Measurements from ENCODE around the gene SPCS1.
A peak's percentile ranks its signal among the peaks of the same experiment; 100 is the strongest.

Gene SPCS1

DNA sequence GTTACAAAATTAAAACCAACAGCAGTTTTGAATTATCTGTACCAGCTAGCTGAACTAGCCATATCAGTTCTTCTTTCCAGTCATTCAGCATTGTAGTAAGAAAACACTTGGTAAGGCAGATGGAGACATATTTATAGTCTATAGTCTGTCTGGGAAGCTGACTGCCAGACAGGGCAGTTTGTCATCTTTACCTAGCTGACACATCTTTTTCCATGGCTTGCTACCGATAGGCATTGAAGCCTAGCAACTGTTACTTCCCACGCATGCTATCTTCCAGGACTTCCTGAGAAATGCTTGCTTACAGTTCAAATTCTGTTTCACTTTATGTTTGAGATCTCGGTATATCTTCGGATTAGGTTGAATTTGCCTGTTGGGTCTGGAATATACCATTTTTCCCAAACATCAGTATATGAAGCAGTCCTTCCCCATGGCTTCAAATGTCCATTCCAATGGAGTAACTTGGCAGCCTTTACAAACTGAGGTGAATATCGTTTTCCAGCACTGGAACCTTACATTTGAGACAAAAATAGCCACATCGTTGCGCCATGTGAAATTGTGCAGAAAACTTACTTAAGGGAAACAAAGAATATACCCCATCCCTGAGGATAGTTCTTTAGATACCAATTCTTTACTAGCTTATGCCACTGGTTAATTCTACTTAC, 11.2 kb upstream of the SPCS1 start:
- H3K4me3 ChIP-seq (ENCODE audit: low read depth, low read length), result no peak overlapping the region
- TF ChIP-seq, protein P1, sequence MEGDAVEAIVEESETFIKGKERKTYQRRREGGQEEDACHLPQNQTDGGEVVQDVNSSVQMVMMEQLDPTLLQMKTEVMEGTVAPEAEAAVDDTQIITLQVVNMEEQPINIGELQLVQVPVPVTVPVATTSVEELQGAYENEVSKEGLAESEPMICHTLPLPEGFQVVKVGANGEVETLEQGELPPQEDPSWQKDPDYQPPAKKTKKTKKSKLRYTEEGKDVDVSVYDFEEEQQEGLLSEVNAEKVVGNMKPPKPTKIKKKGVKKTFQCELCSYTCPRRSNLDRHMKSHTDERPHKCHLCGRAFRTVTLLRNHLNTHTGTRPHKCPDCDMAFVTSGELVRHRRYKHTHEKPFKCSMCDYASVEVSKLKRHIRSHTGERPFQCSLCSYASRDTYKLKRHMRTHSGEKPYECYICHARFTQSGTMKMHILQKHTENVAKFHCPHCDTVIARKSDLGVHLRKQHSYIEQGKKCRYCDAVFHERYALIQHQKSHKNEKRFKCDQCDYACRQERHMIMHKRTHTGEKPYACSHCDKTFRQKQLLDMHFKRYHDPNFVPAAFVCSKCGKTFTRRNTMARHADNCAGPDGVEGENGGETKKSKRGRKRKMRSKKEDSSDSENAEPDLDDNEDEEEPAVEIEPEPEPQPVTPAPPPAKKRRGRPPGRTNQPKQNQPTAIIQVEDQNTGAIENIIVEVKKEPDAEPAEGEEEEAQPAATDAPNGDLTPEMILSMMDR (IDR thresholded peaks at IDR 0.05; ENCODE audit: borderline replicate concordance, insufficient read depth, low read depth, low read length), result no peak

DNA sequence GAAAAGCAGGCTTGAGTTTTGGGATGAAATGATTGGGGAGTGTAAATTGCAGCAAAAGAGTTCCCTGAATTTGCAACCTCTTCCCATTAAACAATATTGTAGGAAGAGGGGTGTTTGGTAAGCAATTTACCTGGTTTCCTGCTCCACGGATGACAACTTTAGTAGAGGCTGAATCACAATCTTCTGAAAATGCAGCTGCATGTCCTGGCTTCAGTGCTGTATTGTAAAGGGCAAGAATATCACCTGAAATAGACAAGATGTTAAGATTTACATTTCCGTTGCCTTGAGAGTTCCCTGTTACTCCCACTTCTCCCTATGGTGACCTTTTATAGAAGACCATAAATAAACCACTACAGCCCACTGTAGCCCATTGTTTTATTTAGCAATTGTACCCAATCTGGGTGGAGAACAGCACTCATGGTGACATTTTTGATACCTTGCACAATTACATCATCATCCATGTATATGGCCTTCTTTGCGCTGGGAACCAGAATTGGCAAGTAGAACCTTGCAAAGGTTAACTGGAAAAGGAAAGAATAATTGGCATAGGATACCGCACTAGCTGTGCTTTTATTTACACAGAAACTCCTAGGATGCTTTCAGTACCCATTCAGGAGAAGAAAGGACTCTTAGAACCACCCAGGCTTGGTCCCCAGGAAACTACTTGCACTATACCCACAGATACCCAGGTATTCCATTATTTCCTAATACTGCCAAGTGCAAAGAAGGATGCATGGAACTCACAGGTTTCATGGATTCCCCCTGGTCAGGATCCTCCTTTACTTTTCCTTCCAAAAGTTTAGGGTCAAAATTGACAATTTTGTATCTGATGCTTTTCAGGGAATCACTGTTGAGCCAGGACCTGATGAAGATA, 9.9 kb upstream of the SPCS1 start:
- TF ChIP-seq, protein P1 (IDR thresholded peaks at IDR 0.05; ENCODE audit: borderline replicate concordance, insufficient read depth, low read depth, low read length), result no peak
- H3K4me3 ChIP-seq (ENCODE audit: low read depth, low read length), result no peak overlapping the region

DNA sequence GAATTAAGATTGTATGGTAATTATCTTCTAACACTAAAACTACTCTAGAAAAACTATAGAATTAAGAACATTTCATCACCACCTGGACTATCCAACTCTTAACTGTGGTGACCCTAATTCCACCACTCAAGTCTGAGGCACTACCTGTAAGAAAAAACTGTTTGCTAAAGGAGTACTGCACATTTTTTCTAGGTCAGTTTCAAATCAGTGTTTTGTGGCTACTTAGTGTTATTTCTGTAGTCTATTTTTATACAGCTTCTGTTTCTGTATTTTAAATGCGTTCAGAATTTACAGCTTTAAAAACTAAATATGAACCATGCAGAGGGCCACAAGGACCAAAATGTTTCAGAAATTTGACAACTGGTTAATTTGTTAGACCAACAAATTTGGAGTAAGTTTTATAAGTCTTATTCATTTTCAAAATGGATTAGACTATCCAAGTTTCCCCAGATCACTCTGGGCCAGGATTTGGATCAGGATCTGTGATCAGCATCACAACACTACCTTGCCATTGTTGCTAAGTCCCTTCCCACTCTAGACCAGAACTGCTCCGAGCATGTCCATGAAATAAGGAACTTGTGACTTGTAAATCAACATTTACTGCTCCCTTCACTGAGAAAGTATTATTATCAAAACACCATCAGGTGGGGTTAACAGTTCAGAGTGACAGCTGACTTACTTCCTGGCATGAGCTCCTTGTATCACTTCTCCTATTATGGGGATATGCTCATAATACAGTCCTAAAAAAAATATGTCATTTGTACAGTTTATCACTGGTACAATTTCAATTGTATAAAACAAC, 8.9 kb upstream of the SPCS1 start:
- TF ChIP-seq, protein P1 (IDR thresholded peaks at IDR 0.05; ENCODE audit: borderline replicate concordance, insufficient read depth, low read depth, low read length), result no peak
- H3K4me3 ChIP-seq (ENCODE audit: low read depth, low read length), result no peak overlapping the region

GRCh38 chr3:52697632-52697965, 8.3 kb upstream of the SPCS1 start:
- no peak overlapping the region for H3K4me3 ChIP-seq (ENCODE audit: low read depth, low read length)
- TF ChIP-seq, protein P1 (IDR thresholded peaks at IDR 0.05; ENCODE audit: borderline replicate concordance, insufficient read depth, low read depth, low read length), result no peak

DNA sequence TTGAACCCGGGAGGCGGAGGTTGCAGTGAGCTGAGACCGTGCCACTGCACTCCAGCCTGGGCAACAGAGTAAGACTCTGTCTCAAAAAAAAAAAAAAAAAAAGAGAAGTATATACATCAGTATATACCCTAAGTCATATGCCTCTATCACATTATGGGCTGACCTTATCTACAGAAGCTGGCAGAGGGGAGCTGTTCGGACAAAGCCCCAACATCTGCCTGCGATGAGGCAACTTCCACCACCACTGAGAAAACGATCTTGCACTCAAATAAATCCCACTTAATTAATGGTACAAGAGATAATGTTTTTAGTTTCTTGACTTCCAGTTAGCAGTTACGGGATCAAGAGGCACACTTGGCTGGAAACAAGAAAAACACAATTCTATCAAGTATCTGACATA, 2.6 kb upstream of the SPCS1 start:
- TF ChIP-seq, protein P1 (IDR thresholded peaks at IDR 0.05; ENCODE audit: borderline replicate concordance, insufficient read depth, low read depth, low read length), result no peak
- no peak overlapping the region for H3K4me3 ChIP-seq (ENCODE audit: low read depth, low read length)

DNA sequence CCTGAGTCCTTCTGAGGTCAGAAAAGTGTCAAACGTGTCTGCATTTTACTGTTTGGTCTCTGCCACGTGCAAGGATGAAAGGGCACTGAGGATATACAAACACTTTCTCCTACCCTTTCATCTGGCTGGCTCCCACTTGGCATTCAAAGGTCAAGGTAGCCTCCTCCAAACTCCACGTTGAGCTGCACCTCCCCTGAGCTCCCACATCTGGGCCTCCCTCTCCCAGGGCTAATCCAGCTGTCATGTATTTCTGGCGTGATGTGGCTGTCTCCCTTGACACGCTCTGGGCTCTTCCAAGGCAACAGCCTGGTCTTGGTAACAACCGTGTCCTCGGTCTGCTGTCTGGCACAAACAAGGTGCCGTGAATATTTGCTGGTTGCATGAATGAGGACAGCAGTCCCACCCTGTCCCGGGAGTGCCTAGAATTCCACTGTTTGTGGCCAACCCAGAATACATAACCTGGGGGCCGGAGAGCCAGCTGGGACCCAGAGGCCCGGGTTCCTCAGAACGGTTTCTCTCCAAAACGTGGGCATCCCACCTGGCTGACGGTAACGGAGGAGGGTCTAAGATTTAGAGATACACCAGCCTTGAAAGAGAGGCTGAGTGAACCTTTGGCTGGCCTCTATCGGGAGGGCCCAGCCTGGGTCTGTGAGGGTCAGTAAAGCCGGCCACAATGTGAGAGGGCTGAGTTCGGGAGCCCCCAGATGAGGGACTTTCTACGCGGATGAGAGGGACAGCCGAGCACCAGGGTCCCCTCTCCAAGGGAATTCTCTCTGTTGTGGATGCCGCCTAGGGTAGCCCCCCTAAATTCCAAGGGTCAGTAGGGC, 1.1 kb upstream of the SPCS1 start:
- TF ChIP-seq, protein P1 (IDR thresholded peaks at IDR 0.05; ENCODE audit: borderline replicate concordance, insufficient read depth, low read depth, low read length), result no peak
- H3K4me3 ChIP-seq (ENCODE audit: low read depth, low read length), result peak overlapping the region; percentile 99
